HepG2 (cell line): ENCODE measurements around the gene ZKSCAN1. TPM values are rescaled to one million over a fixed set of nuclear protein-coding genes. Genes with fewer than 3 reads are reported as not detected.
A peak's percentile ranks its signal among the peaks of the same experiment; 100 is the strongest.
"Not testable (repeated sequence)": the region's sequence is repeated elsewhere in the genome, so short reads cannot be mapped to it uniquely, and the experiment has no call there.

Experiments used
- ARID5B ChIP-seq: IDR thresholded peaks from 2 replicates; pipeline ENCODE4 v1.4.0; 2020; ENCODE audit warnings: mild to moderate bottlenecking, missing genetic modification reagents
- BCL6 ChIP-seq: IDR thresholded peaks from 2 replicates; pipeline ENCODE4 v1.6.1; 2016; ENCODE audit warnings: missing genetic modification reagents, missing compliant biosample characterization
- CEBPG ChIP-seq: IDR thresholded peaks from 2 replicates; pipeline ENCODE4 v1.6.1; 2016
- CREM ChIP-seq, 2 experiments: sonication (generic) in 1 of 2; formaldehyde crosslinking in 1 of 2; IDR thresholded peaks; 2 replicates each; pipeline versions ENCODE4 v1.4.0 to v1.6.1; 2016 to 2020; ENCODE audit warnings: antibody characterized with exemption in 1 of 2, mild to moderate bottlenecking in 1 of 2, missing genetic modification reagents in 1 of 2
- FOXP4 ChIP-seq: sonication (generic); formaldehyde crosslinking; IDR thresholded peaks from 2 replicates; pipeline ENCODE4 v1.4.0; 2020; ENCODE audit warnings: missing genetic modification reagents
- HNF4A ChIP-seq: sonication (generic); formaldehyde crosslinking; IDR thresholded peaks from 2 replicates; pipeline ENCODE4 v1.4.0; 2020; ENCODE audit warnings: missing genetic modification reagents
- HOXA3 ChIP-seq: sonication (generic); formaldehyde crosslinking; IDR thresholded peaks from 2 replicates; pipeline ENCODE4 v1.5.0; 2020; ENCODE audit warnings: missing genetic modification reagents
- JUND ChIP-seq: sonication (generic); formaldehyde crosslinking; IDR thresholded peaks from 2 replicates; pipeline ENCODE4 v1.8.0; 2022; ENCODE audit warnings: mild to moderate bottlenecking, missing genetic modification reagents
- RXRA ChIP-seq: sonication (generic); formaldehyde crosslinking; IDR thresholded peaks from 2 replicates; pipeline ENCODE4 v1.5.1; 2020; ENCODE audit warnings: missing genetic modification reagents
- SOX13 ChIP-seq, 3 experiments: fragments of 450-650 bp in 1 of 3; sonication (generic) in 1 of 3; formaldehyde crosslinking in 1 of 3; IDR thresholded peaks in 2 of 3; conservative IDR thresholded peaks in 1 of 3; 2 replicates each; pipeline versions ENCODE4 v1.5.0 to v1.6.1; 2016 to 2020; ENCODE audit warnings: antibody characterized with exemption in 1 of 3, mild to moderate bottlenecking in 1 of 3, missing compliant biosample characterization in 1 of 3, missing genetic modification reagents in 1 of 3, moderate library complexity in 1 of 3
- SOX5 ChIP-seq: IDR thresholded peaks from 2 replicates; pipeline ENCODE4 v1.6.1; 2016; ENCODE audit warnings: borderline replicate concordance
- TEAD3 ChIP-seq: optimal IDR thresholded peaks from 2 replicates; pipeline ENCODE3; 2016; ENCODE audit warnings: borderline replicate concordance
- TFE3 ChIP-seq: IDR thresholded peaks from 2 replicates; pipeline ENCODE4 v1.6.1; 2016
- ZGPAT ChIP-seq: IDR thresholded peaks from 2 replicates; pipeline ENCODE4 v1.6.1; 2016; ENCODE audit warnings: mild to moderate bottlenecking
- ZNF574 ChIP-seq: sonication (generic); formaldehyde crosslinking; IDR thresholded peaks from 2 replicates; pipeline ENCODE4 v1.4.0; 2020; ENCODE audit warnings: missing genetic modification reagents
- polyA plus RNA-seq, 8 experiments: library from polyadenylated mRNA; depleted of rRNA in 3 of 8; stranded (reverse) in 7 of 8; unstranded in 1 of 8; fragments of >200 nt; fragmentation: Illumina TruSeq in 4 of 8; extraction: Trizol in 4 of 8; gene quantifications; 2 replicates each; pipeline versions ENCODE4 v1.2.1 to v1.2.3, GENCODE V29; 2011 to 2016; ENCODE audit warnings: low read depth in 4 of 8, missing spikeins in 1 of 8, mixed read lengths in 1 of 8; ENCODE audit not compliant: insufficient read depth in 1 of 8
- total RNA-seq, 5 experiments: library from RNA; depleted of rRNA; stranded (reverse); fragments of >200 nt; fragmentation: Illumina TruSeq; extraction: Trizol; gene quantifications; 2 replicates each; pipeline ENCODE4 v1.2.3, GENCODE V29; 2016; ENCODE audit warnings: low read depth in 1 of 5

Gene ZKSCAN1
- total and polyA plus RNA-seq, 2 of the 13 experiments (the other 11 are each of a cell fraction or from before 2014, with no cell fraction given) = 46.4 to 60.6 TPM

- peak; percentile 60 for TF ChIP-seq ZNF574 (CRISPR knock-in tag)
- TF ChIP-seq TEAD3 (CRISPR knock-in tag) = peak; percentile 40
- TF ChIP-seq ZGPAT = peak; percentile 58
- peak; percentile 81; the same call in 1 of the 2 replicates for TF ChIP-seq TFE3 (CRISPR knock-in tag)
- TF ChIP-seq SOX5 (CRISPR knock-in tag) = peak; percentile 77; the same call in 1 of the 2 replicates
- peak; percentile 33; the same call in 1 of the 2 replicates for TF ChIP-seq HOXA3 (CRISPR knock-in tag)
- TF ChIP-seq RXRA = 0 out of 2 replicates have a peak, but pooled peaks have one; percentile 19
- TF ChIP-seq FOXP4 (CRISPR knock-in tag) = 0 out of 2 replicates have a peak, but pooled peaks have one; percentile 36
- TF ChIP-seq HNF4A (CRISPR knock-in tag) = peak; percentile 59
- TF ChIP-seq CEBPG = peak; percentile 81
- TF ChIP-seq ARID5B (CRISPR knock-in tag) = peak; percentile 61
- TF ChIP-seq SOX13 (IDR thresholded peaks at IDR 0.05); CREM (CRISPR knock-in tag; IDR thresholded peaks at IDR 0.05): not testable (repeated sequence)
- TF ChIP-seq SOX13 (CRISPR knock-in tag; conservative IDR thresholded peaks at IDR 0.05 in 1 of 2, IDR thresholded peaks at IDR 0.05 in 1 of 2) = peak in 1 of 2 experiments; percentile 77; a peak in 2 of 4 replicates
- peak; percentile 99 for TF ChIP-seq BCL6 (CRISPR knock-in tag)
- peak; percentile 48; the same call in 1 of the 2 replicates for TF ChIP-seq CREM (IDR thresholded peaks at IDR 0.05)
- 0 out of 2 replicates have a peak, but pooled peaks have one; percentile 27 for TF ChIP-seq JUND
Observed at GRCh38 chr7:100012385-100013327, 2.7 kb upstream of the ZKSCAN1 start (continued).
